GM12864 (cell line): ENCODE results near the gene RERG.

ENCODE experiments used
- DNase-seq: peaks from one replicate; pipeline ENCODE4 v3.0.0-alpha.2; 2011; ENCODE audit warnings: low read depth
- H3K4me3 ChIP-seq: 2 replicates; pipeline ENCODE4 v1.5.1; 2011; ENCODE audit warnings: mild to moderate bottlenecking, low read depth, low read length, control low read depth
- CTCF ChIP-seq: IDR thresholded peaks from 2 replicates; pipeline ENCODE4 v1.5.1; 2011; ENCODE audit warnings: low read depth, mild to moderate bottlenecking, moderate library complexity, low read length, control low read depth, inconsistent platforms; ENCODE audit errors: missing control alignments

Gene RERG

GRCh38 chr12:15220915-15221885 lies at the start of gene RERG:
TSS of gene RERG (minus strand) at chr12:15221417. CDS start at chr12:15217489, 3,928 bp downstream.
- peak; percentile 15 for DNase-seq
- peak; percentile 97 for TF ChIP-seq CTCF
- no peak within 1 kb of the TSS; the same call in 1 of the 2 replicates for H3K4me3 ChIP-seq

GRCh38 chr12:15270591-15270990 lies 49.4 kb upstream of the RERG start:
- no peak for DNase-seq
- TF ChIP-seq CTCF, result no peak
- H3K4me3 ChIP-seq, result no peak overlapping the region

- H3K4me3 ChIP-seq, result no peak overlapping the region
- TF ChIP-seq CTCF, result peak; percentile 76
- peak; percentile 24 for DNase-seq
Observed at GRCh38 chr12:15268927-15269552, 47.8 kb upstream of the RERG start.

- H3K4me3 ChIP-seq, result no peak overlapping the region
- no peak for TF ChIP-seq CTCF
- DNase-seq, result no peak
Observed at GRCh38 chr12:15268309-15268708, 47.1 kb upstream of the RERG start.

- DNase-seq, result no peak
- no peak for TF ChIP-seq CTCF
- no peak overlapping the region for H3K4me3 ChIP-seq
Observed at GRCh38 chr12:15265875-15266274, 44.7 kb upstream of the RERG start.

GRCh38 chr12:15256761-15257160 lies 35.5 kb upstream of the RERG start:
- no peak for DNase-seq

More at GRCh38 chr12:15256761-15257160, 35.5 kb upstream of the RERG start:
- no peak for TF ChIP-seq CTCF
- H3K4me3 ChIP-seq, result no peak overlapping the region
